Measurements from ENCODE around the gene TFAP2A.

Gene TFAP2A

GRCh38 chr6:10425176-10425974 is 10.5 kb upstream of the TFAP2A start (continued):
- TF ChIP-seq PRDM2 (tag by site-specific recombination; IDR thresholded peaks at IDR 0.05; ENCODE audit: borderline replicate concordance) (no peak), ZNF248 (tag by site-specific recombination; IDR thresholded peaks at IDR 0.05) (no peak), OSR2 (tag by site-specific recombination; IDR thresholded peaks at IDR 0.05) (no peak), ZNF776 (tag by site-specific recombination; IDR thresholded peaks at IDR 0.05; ENCODE audit: borderline replicate concordance) (no peak), ZNF18 (tag by site-specific recombination; IDR thresholded peaks at IDR 0.05) (no peak), ZNF529 (tag by site-specific recombination; IDR thresholded peaks at IDR 0.05; ENCODE audit: insufficient replicate concordance) (no peak), ZNF785 (tag by site-specific recombination; IDR thresholded peaks at IDR 0.05) (no peak), ZNF398 (tag by site-specific recombination; IDR thresholded peaks at IDR 0.05) (no peak), ZNF623 (tag by site-specific recombination; IDR thresholded peaks at IDR 0.05) (no peak)

GRCh38 chr6:10424040-10424439 is 9.2 kb upstream of the TFAP2A start:
- H3K27ac ChIP-seq (ENCODE audit: extremely low read depth, low read depth, low read length): peak overlapping the region; percentile 2; the same call in 1 of the 2 replicates
- H3K9me3 ChIP-seq (ENCODE audit: control insufficient read depth, insufficient read depth, low read depth, low read length): no peaks in the 10 kb centered on the region
- ChIA-PET CTCF (interaction anchor here (0.6 to 1.3 kb wide), 4 partner anchors 389 to 884 kb away, joined by 3 to 5 read pairs (median 4); no protein-coding TSS in a partner anchor), POLR2A (interaction anchor here (0.6 to 11.5 kb wide), 4 partner anchors 10 to 208 kb away, joined by 3 to 112 read pairs (median 6); partner anchors contain the start of gene TFAP2A)
- TF ChIP-seq ZNF133 (tag by site-specific recombination; IDR thresholded peaks at IDR 0.05) (peak; percentile 68), FEZF1 (tag by site-specific recombination; IDR thresholded peaks at IDR 0.05) (peak; percentile 16; the same call in 1 of the 2 replicates), HOXC10 (CRISPR knock-in tag; IDR thresholded peaks at IDR 0.05) (no peak), ZNF214 (tag by site-specific recombination; IDR thresholded peaks at IDR 0.05; ENCODE audit: borderline replicate concordance) (no peak), REST (tag by site-specific recombination; IDR thresholded peaks at IDR 0.05) (no peak), KLF7 (tag by site-specific recombination; IDR thresholded peaks at IDR 0.05; ENCODE audit: borderline replicate concordance) (no peak), KLF9 (tag by site-specific recombination; IDR thresholded peaks at IDR 0.05; ENCODE audit: low read depth) (no peak), ZBTB21 (tag by site-specific recombination; IDR thresholded peaks at IDR 0.05) (no peak), TCF7L2 (IDR thresholded peaks at IDR 0.05; ENCODE audit: borderline replicate concordance, low read depth, low read length) (peak; percentile 95), ZXDB (tag by site-specific recombination; IDR thresholded peaks at IDR 0.05) (no peak), ZIC2 (tag by site-specific recombination; IDR thresholded peaks at IDR 0.05) (peak; percentile 57), ZNF701 (tag by site-specific recombination; IDR thresholded peaks at IDR 0.05) (no peak), SCRT1 (tag by site-specific recombination; IDR thresholded peaks at IDR 0.05; ENCODE audit: borderline replicate concordance) (no peak), ZNF112 (tag by site-specific recombination; IDR thresholded peaks at IDR 0.05) (no peak)
- H3K36me3 ChIP-seq (ENCODE audit: control insufficient read depth in 2 of 2, insufficient read depth in 1 of 2, low read length in 2 of 2): no peaks in the 10 kb centered on the region
- H3K4me1 ChIP-seq (ENCODE audit: control insufficient read depth, insufficient read depth, low read length): peaks cover 16% of the 10 kb centered on the region
- H3K4me3 ChIP-seq (ENCODE audit: low read depth, low read length): no peak overlapping the region

All from HEK293 (cell line).